ENCODE measurements around the gene MAMDC2.
A peak's percentile ranks its signal among the peaks of the same experiment; 100 is the strongest.

The MAMDC2 gene

GRCh38 chr9:70107558-70107957 lies 63.9 kb downstream of the MAMDC2 start:
- DNase-seq (ENCODE audit: low read depth): no peak

GRCh38 chr9:70108181-70108580 lies 64.5 kb downstream of the MAMDC2 start:
- no peak for DNase-seq (ENCODE audit: low read depth)

- peak; percentile 45 for DNase-seq (ENCODE audit: low read depth)
Observed at GRCh38 chr9:70110194-70111041, 66.8 kb downstream of the MAMDC2 start.

- DNase-seq (ENCODE audit: low read depth): peak; percentile 73
Observed at GRCh38 chr9:70111042-70111602, 67.5 kb downstream of the MAMDC2 start.

- DNase-seq (ENCODE audit: low read depth): no peak
Observed at GRCh38 chr9:70111641-70112236, 68.1 kb downstream of the MAMDC2 start.

- DNase-seq (ENCODE audit: low read depth): no peak
Observed at GRCh38 chr9:70112981-70113380, 69.3 kb downstream of the MAMDC2 start.

GRCh38 chr9:70113403-70114022 lies 69.9 kb downstream of the MAMDC2 start:
- peak; percentile 75 for DNase-seq (ENCODE audit: low read depth)

- no peak for DNase-seq (ENCODE audit: low read depth)
Observed at GRCh38 chr9:70114898-70115297, 71.2 kb downstream of the MAMDC2 start.

- DNase-seq (ENCODE audit: low read depth): peak; percentile 82
Observed at GRCh38 chr9:70117835-70118319, 74.2 kb downstream of the MAMDC2 start.

- no peak for DNase-seq (ENCODE audit: low read depth)
Observed at GRCh38 chr9:70119786-70120185, 76.1 kb downstream of the MAMDC2 start.

- peak; percentile 98 for DNase-seq (ENCODE audit: low read depth)
Observed at GRCh38 chr9:70120834-70121510, 77.3 kb downstream of the MAMDC2 start.

GRCh38 chr9:70121818-70122436 lies 78.3 kb downstream of the MAMDC2 start:
- peak; percentile 42 for DNase-seq (ENCODE audit: low read depth)

- DNase-seq (ENCODE audit: low read depth): no peak
Observed at GRCh38 chr9:70123695-70124094, 80.0 kb downstream of the MAMDC2 start.

GRCh38 chr9:70125621-70126263 lies 82.1 kb downstream of the MAMDC2 start:
- DNase-seq (ENCODE audit: low read depth): no peak

- DNase-seq (ENCODE audit: low read depth): no peak
Observed at GRCh38 chr9:70127036-70127435, 83.4 kb downstream of the MAMDC2 start.

GRCh38 chr9:70127540-70128416 lies 84.1 kb downstream of the MAMDC2 start:
- DNase-seq (ENCODE audit: low read depth): peak; percentile 54

- no peak for DNase-seq (ENCODE audit: low read depth)
Observed at GRCh38 chr9:70130266-70130665, 86.6 kb downstream of the MAMDC2 start.

- DNase-seq (ENCODE audit: low read depth): no peak
Observed at GRCh38 chr9:70131296-70131695, 87.6 kb downstream of the MAMDC2 start.

- DNase-seq (ENCODE audit: low read depth): no peak
Observed at GRCh38 chr9:70133253-70134208, 89.9 kb downstream of the MAMDC2 start.

Data from iris pigment epithelial cell (primary cell).